HG03039 (cell line): ENCODE data around the gene BCAP31.
"Not testable (repeated sequence)": the region's sequence is repeated elsewhere in the genome, so short reads cannot be mapped to it uniquely, and the experiment has no call there.

Experiments used
- ATAC-seq: cut with Tn5 transposase; IDR thresholded peaks from one replicate; pipeline ENCODE4 v1.9.1; 2021; ENCODE audit warnings: mild to moderate bottlenecking, moderate library complexity; ENCODE audit not compliant: unreplicated experiment

Gene BCAP31

GRCh38 chrX:153736071-153736820 is 12.1 kb upstream of the BCAP31 start:
- ATAC-seq = no peak

- ATAC-seq = no peak
Observed at GRCh38 chrX:153735274-153735673, 11.1 kb upstream of the BCAP31 start.

- ATAC-seq = no peak
Observed at GRCh38 chrX:153734871-153735270, 10.7 kb upstream of the BCAP31 start.

GRCh38 chrX:153733651-153734240 is 9.6 kb upstream of the BCAP31 start:
- ATAC-seq = no peak

- no peak for ATAC-seq
Observed at GRCh38 chrX:153732401-153732800, 8.2 kb upstream of the BCAP31 start.

- ATAC-seq = no peak
Observed at GRCh38 chrX:153731845-153732215, 7.6 kb upstream of the BCAP31 start.

- ATAC-seq = no peak
Observed at GRCh38 chrX:153731117-153731844, 7.1 kb upstream of the BCAP31 start.

GRCh38 chrX:153730115-153730514 is 5.9 kb upstream of the BCAP31 start:
- not testable (repeated sequence) for ATAC-seq

GRCh38 chrX:153728951-153729631 is 4.9 kb upstream of the BCAP31 start:
- no peak for ATAC-seq

GRCh38 chrX:153728095-153728494 is 3.9 kb upstream of the BCAP31 start:
- no peak for ATAC-seq

GRCh38 chrX:153727123-153727931 is 3.1 kb upstream of the BCAP31 start:
- no peak for ATAC-seq

- ATAC-seq = peak; percentile 22
Observed at GRCh38 chrX:153726286-153727122, 2.3 kb upstream of the BCAP31 start.

- ATAC-seq = no peak
Observed at GRCh38 chrX:153725832-153726285, 1.7 kb upstream of the BCAP31 start.

GRCh38 chrX:153725039-153725831 is 1.0 kb upstream of the BCAP31 start:
- ATAC-seq = no peak

- ATAC-seq = peak; percentile 35
Observed at GRCh38 chrX:153723351-153724251, 586 bp downstream of the BCAP31 start.

GRCh38 chrX:153722704-153723350 is 1.4 kb downstream of the BCAP31 start:
- no peak for ATAC-seq

- ATAC-seq = no peak
Observed at GRCh38 chrX:153719701-153720100, 4.5 kb downstream of the BCAP31 start.
